IMR-90 (cell line): ENCODE data around the gene MSH5.

ENCODE experiments used
- POLR2A ChIP-seq: IDR thresholded peaks from 2 replicates; pipeline ENCODE4 v1.6.1; 2012; ENCODE audit warnings: mild to moderate bottlenecking, low read depth, low read length
- RAD21 ChIP-seq: IDR thresholded peaks from 2 replicates; pipeline ENCODE4 v1.6.1; 2012; ENCODE audit warnings: low read length, improper control_type of control experiment

GRCh38 chr6:31736768-31737314, 3.0 kb upstream of the MSH5 start:
- TF ChIP-seq POLR2A (no peak), RAD21 (no peak)
